AG10803 (cell line): Measurements from ENCODE around the gene MICU1.

Experiments
- DNase-seq: peaks from one replicate; pipeline ENCODE4 v3.0.0; 2010; ENCODE audit warnings: low read depth
- H3K4me3 ChIP-seq: 2 replicates; pipeline ENCODE4 v1.5.1; 2011; ENCODE audit warnings: mild to moderate bottlenecking, low read length, control low read depth
- TF ChIP-seq, protein P1 (sequence below): conservative IDR thresholded peaks from 2 replicates; pipeline ENCODE4 v1.5.1; 2011; ENCODE audit warnings: mild to moderate bottlenecking, low read length, control low read depth, inconsistent platforms

MICU1 gene

DNA sequence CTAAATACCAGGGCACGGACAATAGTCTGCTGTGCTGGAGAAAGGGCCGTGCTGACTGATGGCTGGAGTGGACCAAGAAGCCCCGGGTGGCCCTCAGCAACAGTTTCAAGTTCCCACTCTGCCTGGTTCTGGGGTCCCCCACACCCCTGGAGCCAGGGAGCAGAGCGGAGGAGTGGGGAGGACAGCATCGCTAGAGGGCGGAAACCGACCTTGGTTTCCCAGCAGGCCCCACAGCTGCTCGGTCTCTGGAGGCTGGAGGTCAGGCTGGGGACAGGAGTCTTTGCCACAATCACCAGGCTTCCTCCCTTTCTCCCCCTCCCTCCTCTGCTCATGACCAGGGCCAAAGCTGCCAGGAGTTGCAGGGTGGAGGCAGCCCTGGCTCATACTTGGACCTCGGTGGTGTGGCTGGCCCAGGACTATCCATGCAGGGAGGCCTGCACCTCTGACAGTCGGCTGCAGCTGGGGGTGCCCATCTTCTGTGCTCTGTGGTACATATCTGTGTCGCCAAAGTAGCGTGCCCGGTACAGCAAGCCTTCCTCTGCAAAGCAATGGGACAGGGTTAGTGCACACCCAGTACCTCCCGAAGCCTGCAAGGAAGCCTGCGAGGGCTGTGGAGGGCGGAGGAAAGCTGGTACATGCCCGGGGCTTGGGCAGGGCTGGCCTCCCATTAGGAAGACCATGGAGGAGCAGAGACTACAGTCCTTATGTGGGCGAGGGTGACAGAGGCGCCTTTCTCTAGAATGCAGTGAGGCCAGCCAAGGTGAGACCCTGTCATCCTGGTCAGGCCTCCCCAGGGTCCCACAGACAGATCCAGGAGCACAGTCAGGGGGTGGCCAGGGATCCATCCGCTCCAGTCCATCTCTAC lies 290.3 kb downstream of the MICU1 start:
- TF ChIP-seq, protein P1, sequence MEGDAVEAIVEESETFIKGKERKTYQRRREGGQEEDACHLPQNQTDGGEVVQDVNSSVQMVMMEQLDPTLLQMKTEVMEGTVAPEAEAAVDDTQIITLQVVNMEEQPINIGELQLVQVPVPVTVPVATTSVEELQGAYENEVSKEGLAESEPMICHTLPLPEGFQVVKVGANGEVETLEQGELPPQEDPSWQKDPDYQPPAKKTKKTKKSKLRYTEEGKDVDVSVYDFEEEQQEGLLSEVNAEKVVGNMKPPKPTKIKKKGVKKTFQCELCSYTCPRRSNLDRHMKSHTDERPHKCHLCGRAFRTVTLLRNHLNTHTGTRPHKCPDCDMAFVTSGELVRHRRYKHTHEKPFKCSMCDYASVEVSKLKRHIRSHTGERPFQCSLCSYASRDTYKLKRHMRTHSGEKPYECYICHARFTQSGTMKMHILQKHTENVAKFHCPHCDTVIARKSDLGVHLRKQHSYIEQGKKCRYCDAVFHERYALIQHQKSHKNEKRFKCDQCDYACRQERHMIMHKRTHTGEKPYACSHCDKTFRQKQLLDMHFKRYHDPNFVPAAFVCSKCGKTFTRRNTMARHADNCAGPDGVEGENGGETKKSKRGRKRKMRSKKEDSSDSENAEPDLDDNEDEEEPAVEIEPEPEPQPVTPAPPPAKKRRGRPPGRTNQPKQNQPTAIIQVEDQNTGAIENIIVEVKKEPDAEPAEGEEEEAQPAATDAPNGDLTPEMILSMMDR, result no peak
- no peak for DNase-seq
- no peak overlapping the region for H3K4me3 ChIP-seq

DNA sequence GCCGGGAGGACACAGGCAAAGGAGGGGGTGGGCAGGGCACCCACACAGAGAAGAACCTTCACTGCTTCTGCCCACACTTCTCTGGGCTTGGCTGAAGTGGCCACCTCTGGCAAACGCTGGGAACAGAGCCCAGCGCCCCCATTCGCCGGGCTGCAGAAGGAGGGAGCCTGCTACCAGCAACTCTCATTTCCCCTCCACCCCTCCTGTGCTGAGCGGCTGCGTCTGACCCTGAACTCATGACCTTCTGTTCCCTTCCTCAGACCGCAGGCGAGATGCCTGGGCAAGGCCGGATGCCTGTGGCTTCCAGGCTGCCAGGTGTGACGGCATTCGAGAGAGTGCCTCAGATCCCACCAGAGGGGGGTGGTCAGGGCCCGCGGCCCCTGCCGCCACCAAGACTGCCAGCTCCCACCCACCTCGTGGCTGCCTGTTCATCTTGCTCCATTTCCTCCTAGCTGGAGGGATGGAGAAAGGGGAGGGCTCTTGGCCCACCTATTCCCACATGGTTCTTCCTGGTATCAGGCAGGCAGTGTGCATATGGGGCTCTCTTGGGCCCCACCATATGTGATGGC lies 291.0 kb downstream of the MICU1 start:
- peak; percentile 31 for DNase-seq
- TF ChIP-seq, protein P1, result no peak
- H3K4me3 ChIP-seq, result no peak overlapping the region

DNA sequence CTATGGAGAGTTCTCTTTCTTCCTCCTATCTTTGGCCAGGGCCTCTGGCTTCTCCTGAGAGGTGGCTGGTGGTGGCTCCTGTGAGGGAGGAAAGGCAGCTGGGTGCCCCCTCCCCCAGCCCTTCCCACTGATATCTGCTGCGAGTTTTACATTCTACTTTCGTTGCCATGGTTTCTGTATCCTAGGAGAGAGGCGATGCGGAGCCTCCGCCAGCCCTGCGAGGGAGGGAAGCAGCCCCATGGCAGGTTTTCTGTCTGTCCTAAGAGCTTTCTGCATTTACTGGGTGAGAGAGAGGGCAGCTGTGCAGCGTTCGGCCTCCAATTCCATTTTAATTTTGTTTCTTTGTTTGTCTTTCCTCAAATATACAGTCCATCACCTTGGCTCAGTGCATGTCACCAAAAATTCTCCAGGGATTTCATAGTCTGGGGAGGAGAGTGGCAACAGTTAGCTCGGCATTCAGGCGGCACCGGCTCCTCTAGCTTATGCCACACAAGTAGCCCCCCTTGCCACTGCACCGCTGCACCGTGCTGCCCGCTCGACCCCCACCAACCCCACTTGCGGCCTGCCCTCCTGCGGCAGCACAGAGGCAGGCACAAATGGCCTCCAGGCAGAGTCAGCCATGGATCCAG lies 291.6 kb downstream of the MICU1 start:
- no peak for DNase-seq
- TF ChIP-seq, protein P1, result no peak
- H3K4me3 ChIP-seq, result no peak overlapping the region

DNA sequence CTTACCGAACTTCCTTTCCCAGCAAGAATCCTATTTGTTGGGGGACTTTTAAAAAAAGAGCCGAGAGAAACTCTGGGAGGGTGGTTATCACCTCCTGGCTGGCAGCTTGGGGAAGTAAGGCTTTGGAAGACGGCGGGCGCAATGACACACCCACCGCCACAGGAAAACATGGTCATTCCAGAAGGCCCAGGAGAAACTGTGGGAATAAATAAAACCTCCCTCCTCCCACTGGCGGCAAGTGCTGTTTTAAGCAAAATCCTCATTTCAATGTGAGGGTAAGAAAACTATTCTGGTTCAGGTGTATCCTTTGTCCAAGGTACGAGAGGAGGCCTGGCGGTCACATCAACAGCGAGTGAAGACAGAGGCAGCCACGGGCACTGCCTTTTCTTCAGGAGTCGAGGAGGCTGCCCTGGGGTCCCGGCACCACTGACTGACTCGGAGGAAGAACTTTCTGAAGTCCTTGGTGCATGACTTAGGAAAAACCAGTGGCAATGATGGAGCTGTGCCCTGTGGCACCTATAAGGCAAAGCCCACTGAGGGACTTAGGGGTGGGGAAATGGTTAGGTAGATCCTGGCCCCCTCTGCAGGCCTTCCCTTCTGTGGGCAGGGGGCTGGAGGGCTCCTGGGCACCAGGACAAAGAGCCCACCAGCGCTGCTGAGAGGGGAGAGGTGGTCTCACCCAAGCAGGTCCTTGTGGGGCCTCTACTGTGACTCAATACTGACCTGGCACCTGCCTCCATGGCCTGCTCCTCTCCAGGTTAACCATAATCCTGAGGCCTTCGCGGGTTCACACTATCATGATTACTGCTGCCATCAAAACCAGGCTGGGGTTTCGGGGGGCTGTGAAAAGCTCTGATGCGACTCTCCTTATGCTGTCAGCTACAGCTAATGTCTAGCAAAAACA lies 292.5 kb downstream of the MICU1 start:
- no peak overlapping the region for H3K4me3 ChIP-seq
- no peak for DNase-seq
- TF ChIP-seq, protein P1, result no peak

DNA sequence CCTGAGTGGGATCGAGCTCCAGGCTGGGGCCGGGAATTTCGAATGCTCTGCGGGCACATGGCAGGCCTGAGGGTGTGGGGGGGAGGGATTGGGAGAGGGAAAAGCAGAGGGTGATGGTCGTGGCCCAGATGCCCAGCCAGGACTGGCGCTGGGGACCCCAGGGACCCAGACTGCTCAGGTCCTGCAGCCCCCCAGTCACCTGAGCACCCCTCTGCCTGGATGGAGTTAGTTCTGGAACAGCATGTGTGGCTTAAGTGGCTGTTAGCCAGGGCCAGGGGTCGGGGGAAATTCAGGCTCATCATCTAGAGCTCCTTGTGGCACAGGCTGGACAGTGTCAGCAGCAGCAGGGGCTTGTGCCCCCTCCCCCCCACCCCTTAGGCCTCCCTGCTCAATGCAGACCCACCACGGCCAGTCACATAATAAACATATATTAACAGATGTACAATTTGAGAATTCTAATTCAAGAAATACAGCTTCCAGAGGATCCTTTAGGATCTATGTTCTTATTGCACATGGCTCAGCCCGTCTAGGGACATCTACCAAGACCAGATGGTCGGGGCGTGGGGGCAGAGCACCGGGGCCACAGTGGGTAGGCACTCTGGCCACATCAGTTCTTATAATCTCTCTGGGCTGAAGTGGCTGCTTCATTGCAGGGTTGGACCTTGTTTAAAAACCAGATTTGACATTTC lies 293.3 kb downstream of the MICU1 start:
- DNase-seq, result no peak
- TF ChIP-seq, protein P1, result no peak
- H3K4me3 ChIP-seq, result no peak overlapping the region

DNA sequence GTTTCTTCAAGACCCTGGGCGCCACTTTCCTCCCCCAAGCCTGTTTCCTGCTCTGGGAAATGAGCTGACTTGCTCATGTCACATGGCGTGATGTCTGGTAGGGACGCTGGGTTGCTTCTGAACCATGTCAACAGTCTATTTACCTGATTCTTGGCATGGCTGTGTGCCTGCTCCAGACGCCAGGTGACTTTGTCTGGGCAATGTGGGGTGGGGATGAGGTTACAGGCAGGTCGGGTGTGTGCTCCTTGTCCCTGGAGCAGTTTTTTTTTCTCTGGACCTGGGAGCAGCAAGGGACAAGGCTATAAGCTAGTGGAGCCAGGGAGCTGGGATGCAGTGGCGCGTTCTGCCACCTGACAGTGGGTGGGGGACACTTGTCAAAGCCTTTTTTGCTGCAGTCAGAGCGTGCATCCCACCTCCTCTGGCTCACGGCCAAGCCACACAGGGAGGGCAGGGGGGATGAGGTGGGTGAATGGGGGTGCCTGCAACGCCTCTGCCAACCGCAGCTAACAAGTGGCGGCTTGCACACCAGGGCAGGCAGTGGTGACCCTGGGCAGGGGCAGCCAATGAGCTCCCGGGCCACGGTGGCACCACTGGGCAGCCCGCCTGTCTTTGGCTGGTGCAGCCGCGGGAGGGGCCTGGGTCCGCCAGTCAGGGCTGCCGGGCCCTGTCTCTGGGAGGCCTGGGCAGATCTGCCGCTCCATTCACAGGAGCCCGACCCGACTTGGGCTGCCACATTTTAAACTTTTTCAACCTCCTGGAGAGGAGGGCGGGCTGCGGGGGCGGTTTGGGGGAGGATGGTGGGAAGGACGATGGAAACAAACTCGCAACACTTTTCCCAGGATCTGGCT lies 294.1 kb downstream of the MICU1 start:
- TF ChIP-seq, protein P1, result no peak
- no peak overlapping the region for H3K4me3 ChIP-seq
- DNase-seq, result peak; percentile 45
